ENCODE data around the gene CA10.

DNA sequence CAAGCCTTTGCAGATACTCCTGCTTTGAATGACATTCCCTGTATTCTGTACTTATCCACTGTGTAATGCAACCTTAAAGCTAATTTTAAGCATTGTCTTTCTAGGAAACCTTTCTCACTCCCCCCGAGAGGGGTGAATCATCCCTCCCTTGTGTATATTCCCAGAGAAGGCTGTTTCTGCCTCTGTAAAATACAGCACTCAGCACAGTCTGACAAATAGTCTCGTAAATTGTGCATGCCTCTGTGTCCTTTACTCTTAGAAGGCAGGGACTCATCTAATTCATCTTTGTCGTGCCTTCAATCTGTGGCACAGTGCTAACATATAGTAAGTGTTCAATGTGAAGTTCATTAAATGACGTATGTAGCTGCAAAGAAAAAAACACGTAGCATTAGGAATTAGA lies 200.7 kb downstream of the CA10 start:
- TF ChIP-seq, protein P1, sequence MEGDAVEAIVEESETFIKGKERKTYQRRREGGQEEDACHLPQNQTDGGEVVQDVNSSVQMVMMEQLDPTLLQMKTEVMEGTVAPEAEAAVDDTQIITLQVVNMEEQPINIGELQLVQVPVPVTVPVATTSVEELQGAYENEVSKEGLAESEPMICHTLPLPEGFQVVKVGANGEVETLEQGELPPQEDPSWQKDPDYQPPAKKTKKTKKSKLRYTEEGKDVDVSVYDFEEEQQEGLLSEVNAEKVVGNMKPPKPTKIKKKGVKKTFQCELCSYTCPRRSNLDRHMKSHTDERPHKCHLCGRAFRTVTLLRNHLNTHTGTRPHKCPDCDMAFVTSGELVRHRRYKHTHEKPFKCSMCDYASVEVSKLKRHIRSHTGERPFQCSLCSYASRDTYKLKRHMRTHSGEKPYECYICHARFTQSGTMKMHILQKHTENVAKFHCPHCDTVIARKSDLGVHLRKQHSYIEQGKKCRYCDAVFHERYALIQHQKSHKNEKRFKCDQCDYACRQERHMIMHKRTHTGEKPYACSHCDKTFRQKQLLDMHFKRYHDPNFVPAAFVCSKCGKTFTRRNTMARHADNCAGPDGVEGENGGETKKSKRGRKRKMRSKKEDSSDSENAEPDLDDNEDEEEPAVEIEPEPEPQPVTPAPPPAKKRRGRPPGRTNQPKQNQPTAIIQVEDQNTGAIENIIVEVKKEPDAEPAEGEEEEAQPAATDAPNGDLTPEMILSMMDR (IDR thresholded peaks at IDR 0.05; ENCODE audit: borderline replicate concordance, extremely low read depth, low read length, poor library complexity, severe bottlenecking), result no peak
- TF ChIP-seq EZH2 (IDR thresholded peaks at IDR 0.05; ENCODE audit: borderline replicate concordance, low read depth, low read length, severe bottlenecking), result no peak

All from DND-41 (cell line).